ENCODE data around the gene DRAM2. TPM values are rescaled to one million over a fixed set of nuclear protein-coding genes. Genes with fewer than 3 reads are reported as not detected.

DRAM2 gene
- total and polyA plus RNA-seq, 9 of the 15 experiments (the other 6 are each of a cell fraction or from before 2014, with no cell fraction given) = 29.0 to 161 (median 53.5) TPM

DNA sequence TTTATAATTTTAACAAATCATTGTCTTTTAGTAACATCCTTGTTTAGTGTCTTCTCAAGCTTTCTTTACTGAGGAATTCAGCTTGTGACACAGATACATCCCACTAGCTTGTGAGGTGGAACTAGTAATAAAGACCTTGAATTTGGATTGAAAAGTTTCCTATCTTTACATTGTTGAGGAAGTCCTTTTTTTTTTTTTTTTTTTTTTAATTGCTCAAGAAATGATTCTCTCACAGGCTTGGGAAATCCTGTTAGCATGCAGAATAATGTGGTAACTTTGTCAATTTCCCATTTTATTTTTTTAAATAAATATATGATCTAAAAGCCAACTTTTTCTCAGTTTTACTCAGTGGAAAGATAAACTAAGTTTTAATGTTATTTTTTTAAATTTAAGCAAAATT lies 44.8 kb upstream of the DRAM2 start:
- H3K4me1 ChIP-seq (replicated peaks in 1 of 2; ENCODE audit: control insufficient read depth in 2 of 2, insufficient read depth in 2 of 2, low read length in 2 of 2) = no peaks in the 10 kb centered on the region
- no peak overlapping the region for H3K4me2 ChIP-seq (ENCODE audit: insufficient read depth, low read length)
- intact Hi-C loops (cut with micrococcal nuclease) (no loop called here), in situ Hi-C loops (cut with MboI) (no loop called here)
- no peak for FAIRE-seq
- peaks cover 60% of the 10 kb centered on the region for H3K36me3 ChIP-seq (ENCODE audit: control insufficient read depth, insufficient read depth, low read length)
- TF ChIP-seq TSC22D4 (tag; IDR thresholded peaks at IDR 0.05) = no peak
- no peak for TF ChIP-seq MTA1 (IDR thresholded peaks at IDR 0.05; ENCODE audit: borderline replicate concordance)
- TF ChIP-seq TAF7 (tag; IDR thresholded peaks at IDR 0.05) = no peak
- TF ChIP-seq, protein P1, sequence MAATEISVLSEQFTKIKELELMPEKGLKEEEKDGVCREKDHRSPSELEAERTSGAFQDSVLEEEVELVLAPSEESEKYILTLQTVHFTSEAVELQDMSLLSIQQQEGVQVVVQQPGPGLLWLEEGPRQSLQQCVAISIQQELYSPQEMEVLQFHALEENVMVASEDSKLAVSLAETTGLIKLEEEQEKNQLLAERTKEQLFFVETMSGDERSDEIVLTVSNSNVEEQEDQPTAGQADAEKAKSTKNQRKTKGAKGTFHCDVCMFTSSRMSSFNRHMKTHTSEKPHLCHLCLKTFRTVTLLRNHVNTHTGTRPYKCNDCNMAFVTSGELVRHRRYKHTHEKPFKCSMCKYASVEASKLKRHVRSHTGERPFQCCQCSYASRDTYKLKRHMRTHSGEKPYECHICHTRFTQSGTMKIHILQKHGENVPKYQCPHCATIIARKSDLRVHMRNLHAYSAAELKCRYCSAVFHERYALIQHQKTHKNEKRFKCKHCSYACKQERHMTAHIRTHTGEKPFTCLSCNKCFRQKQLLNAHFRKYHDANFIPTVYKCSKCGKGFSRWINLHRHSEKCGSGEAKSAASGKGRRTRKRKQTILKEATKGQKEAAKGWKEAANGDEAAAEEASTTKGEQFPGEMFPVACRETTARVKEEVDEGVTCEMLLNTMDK (IDR thresholded peaks at IDR 0.05; ENCODE audit: borderline replicate concordance, insufficient read depth, low read depth, low read length, poor library complexity, severe bottlenecking) = no peak
- TF ChIP-seq, protein P2, sequence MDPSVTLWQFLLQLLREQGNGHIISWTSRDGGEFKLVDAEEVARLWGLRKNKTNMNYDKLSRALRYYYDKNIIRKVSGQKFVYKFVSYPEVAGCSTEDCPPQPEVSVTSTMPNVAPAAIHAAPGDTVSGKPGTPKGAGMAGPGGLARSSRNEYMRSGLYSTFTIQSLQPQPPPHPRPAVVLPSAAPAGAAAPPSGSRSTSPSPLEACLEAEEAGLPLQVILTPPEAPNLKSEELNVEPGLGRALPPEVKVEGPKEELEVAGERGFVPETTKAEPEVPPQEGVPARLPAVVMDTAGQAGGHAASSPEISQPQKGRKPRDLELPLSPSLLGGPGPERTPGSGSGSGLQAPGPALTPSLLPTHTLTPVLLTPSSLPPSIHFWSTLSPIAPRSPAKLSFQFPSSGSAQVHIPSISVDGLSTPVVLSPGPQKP (CRISPR knock-in tag; IDR thresholded peaks at IDR 0.05) = no peak
- no peak for TF ChIP-seq ZNF785 (CRISPR knock-in tag; IDR thresholded peaks at IDR 0.05)
- TF ChIP-seq PHTF2 (CRISPR knock-in tag; IDR thresholded peaks at IDR 0.05) = no peak
- no peaks in the 10 kb centered on the region for H3K27me3 ChIP-seq (ENCODE audit: control insufficient read depth in 2 of 2, insufficient read depth in 2 of 2, low read length in 2 of 2)
- POLR2A ChIA-PET = interaction anchor here (0.7 kb wide), 1 partner anchor 8 kb away, joined by 3 read pairs; no protein-coding TSS in a partner anchor
- CTCF ChIA-PET (ENCODE audit: low intra/inter-chr PET ratio) = no interaction called here
- no peaks in the 10 kb centered on the region for H3K9me1 ChIP-seq (ENCODE audit: control insufficient read depth, insufficient read depth, low read length)
- no TSS peak for BruUV-seq (replicated peaks)
- H3K9ac ChIP-seq (ENCODE audit: insufficient read depth in 1 of 2, low read depth in 2 of 2, low read length in 2 of 2) = no peak overlapping the region
- H3K4me3 ChIP-seq = no peak overlapping the region
- no peak overlapping the region for H3K27ac ChIP-seq (ENCODE audit: extremely low read depth, low read depth, low read length)
- H2AFZ ChIP-seq (ENCODE audit: low read depth, low read length) = no peak overlapping the region
- no peaks in the 10 kb centered on the region for H3K79me2 ChIP-seq (ENCODE audit: control insufficient read depth, insufficient read depth, low read length)
- H4K20me1 ChIP-seq (replicated peaks; ENCODE audit: control insufficient read depth, insufficient read depth, low read length) = no peaks in the 10 kb centered on the region
- DNase-seq (ENCODE audit: extremely low read depth in 1 of 4, low spot score in 3 of 4) = no peak
- H3K9me3 ChIP-seq (replicated peaks; ENCODE audit: control insufficient read depth, insufficient read depth, low read depth, low read length) = no peaks in the 10 kb centered on the region
- no peak for ATAC-seq

All from K562 (cell line).